HG03442 (cell line): ENCODE measurements around the gene TCEAL8.

Experiments used
- ATAC-seq: cut with Tn5 transposase; IDR thresholded peaks from one replicate; pipeline ENCODE4 v1.9.1; 2021; ENCODE audit warnings: mild to moderate bottlenecking, moderate library complexity; ENCODE audit not compliant: unreplicated experiment

Gene TCEAL8

DNA sequence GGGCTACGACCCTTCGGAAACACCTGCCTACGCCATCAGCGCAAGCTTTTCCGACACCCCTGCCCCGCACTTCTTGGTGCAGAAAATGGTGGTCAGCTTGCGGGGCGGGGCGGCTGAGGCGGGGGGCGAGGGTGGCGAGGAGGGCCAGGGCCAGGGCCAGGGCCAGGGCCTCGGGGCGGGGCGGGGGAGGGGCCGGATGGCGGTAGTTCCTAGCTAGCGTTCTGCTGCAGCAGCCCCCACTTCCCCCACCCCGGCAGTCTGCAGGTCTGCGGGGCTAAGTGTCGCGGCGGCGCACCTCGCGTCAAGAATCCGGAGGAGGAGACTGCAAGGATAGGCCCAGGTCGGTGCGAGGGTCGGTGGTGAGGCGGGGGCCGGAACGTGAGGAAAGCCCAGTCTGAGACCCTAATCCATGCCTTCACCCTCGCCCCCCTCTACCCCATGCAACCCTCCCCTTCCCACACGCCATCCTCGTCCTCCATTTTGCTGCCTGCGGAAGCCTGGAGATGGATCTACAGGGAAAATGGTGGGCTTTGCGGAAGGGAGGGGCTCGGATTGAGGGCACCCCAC lies 39.4 kb downstream of the TCEAL8 start:
- ATAC-seq, result peak; percentile 12

DNA sequence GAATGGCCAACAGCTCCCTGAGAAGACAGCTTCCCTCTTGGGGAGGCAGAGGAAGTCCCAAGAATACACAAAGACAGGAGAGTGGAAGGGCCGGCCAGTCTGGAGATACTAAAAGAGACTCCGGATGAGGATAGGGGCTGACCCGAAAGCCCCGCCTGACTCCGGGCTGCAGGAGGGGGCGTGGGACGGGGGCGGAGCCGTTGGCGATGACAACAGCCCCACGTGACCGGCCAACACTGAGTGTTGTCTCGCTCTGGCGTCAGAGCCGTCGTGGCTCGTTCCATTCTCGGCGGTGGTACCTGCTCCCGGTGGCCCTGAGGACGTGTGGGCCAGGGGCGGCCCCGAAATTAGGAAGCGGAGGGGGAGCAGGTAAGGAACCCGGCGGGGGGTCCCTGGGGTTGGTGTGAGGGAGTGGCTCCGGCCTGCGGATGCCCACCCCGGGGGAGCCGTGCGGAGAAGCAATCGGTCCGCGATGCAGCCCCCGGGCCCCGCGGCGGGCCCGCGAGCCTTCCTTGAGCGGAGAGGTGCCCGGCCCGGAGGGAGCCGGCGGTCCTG lies 40.0 kb downstream of the TCEAL8 start, which contains the start of gene BEX4:
Gene BEX4, plus strand, starts transcription at position 239 of the 555 bp plus-strand sequence. CDS start 1,046 bp downstream, outside the sequence.
- peak; percentile 96 for ATAC-seq

DNA sequence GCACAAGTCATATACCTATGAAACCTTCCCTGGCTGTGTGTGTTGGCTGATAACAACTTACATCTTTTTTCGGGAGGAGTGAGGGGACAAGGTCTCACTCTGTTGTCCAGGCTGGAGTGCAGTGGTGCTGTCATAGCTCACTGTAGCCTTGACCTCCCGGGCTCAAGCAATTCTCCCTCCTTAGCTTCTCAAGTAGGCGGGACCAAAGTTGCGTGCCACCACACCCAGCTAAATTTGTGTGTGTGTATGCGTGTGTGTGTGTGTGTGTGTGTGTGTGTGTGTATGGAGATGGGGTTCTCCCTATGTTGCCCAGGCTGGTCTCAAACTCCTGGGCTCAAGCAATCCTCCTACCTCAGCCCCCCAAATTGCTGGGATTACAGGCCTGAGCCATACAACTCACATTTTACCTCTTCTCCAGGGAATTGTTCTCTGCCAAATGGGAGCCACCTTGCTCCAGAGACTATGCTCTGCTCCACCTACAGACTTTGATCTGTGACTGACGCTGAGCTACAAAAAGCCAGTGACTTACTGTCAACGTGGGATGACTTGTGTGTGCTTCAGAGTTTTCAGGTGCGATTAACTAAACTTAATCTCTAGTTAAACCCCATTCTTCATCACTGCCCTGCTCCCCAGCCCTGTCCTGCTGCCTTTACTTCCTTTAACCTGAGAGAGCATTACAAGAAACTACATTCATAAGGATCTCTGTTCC lies 42.1 kb downstream of the TCEAL8 start:
- ATAC-seq, result no peak

DNA sequence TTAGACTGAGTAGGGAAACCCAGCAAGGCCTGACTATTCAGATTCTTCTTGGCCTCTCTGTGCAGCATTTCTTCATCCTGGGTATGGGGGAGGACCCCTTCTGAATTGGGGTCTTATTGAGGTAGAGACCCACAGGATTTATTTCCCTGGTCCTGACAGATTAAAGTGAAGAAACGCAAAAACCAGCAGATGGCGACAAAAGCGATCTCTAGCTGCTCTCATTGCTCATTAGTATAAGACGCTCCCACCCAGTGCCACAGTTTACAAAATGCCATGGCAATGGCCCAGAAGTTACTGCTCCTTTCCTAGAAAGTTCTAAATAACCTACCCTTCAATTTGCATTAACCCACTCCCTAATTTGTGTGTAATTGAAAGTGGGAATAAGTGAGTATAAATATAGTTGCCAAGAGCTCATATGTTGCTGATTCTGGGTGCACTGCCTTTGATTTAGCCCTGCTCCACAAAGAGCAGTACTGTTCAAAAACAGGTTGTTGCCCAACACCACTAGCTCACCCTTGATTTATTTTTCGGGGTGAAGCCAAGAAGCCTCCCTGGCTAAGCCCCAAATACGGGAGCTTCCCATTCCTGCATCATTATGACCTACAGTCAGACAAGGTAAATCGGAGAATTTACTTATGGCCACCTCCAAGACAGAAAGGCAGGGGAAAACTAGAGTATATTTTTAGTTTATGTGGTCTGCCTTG lies 43.8 kb downstream of the TCEAL8 start:
- no peak for ATAC-seq

DNA sequence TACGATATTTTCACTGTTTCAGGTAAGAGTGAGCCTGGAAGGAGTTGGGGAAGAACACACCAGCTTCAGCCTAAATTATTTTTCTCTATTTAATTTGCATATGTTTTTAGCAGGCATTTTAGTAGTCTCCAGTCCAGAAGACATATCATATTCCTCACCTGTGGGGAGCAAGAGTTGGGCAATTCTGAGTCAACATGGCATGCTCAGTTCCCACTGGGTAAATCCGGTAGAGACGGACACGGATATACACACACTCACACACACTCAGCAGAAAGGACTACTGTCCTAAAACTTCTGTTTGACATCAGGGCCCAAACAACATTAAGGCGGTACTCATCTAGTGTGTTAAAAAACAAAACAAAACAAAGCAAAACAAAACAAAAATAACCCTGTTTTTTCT lies 44.9 kb downstream of the TCEAL8 start:
- ATAC-seq, result no peak
